ENCODE results near the gene MLEC.

MLEC gene

GRCh38 chr12:120750806-120751205, 63.9 kb downstream of the MLEC start:
- DNase-seq, result no peak

- DNase-seq, result no peak
Observed at GRCh38 chr12:120751389-120751788, 64.4 kb downstream of the MLEC start.
